GM12878 (cell line): Measurements from ENCODE around the gene PSMA8. TPM values are rescaled to one million over a fixed set of nuclear protein-coding genes. Genes with fewer than 3 reads are reported as not detected.

ENCODE experiments used
- ATAC-seq: fragments of 200-7000 bp; cut with Tn5 transposase; 3 replicates; pipeline ENCODE4 v1.9.1; 2020; ENCODE audit warnings: mild to moderate bottlenecking, moderate library complexity
- BruUV-seq: library from RNA; stranded (reverse); fragments of 400-500 nt; replicated peaks from 2 replicates; lab custom pipeline; 2021; lab: Mats Ljungman, UMichigan
- CTCF ChIA-PET: fragments of 300-600 bp; sonication (Branson Sonifier 250); formaldehyde crosslinking; extraction: SDS; loops from one replicate; lab custom pipeline; 2021; ENCODE audit warnings: inconsistent platforms; lab: Yijun Ruan, JAX
- POLR2A ChIA-PET: fragments of 350-600 bp; formaldehyde crosslinking; extraction: SDS; loops from one replicate; lab custom pipeline; 2021; ENCODE audit warnings: inconsistent platforms; lab: Charles Lee
- RAD21 ChIA-PET: fragments of 300-600 bp; sonication (Branson Sonifier 250); formaldehyde crosslinking; loops from one replicate; lab custom pipeline; 2023; ENCODE audit warnings: antibody characterized with exemption; ENCODE audit not compliant: unreplicated experiment; lab: Charles Lee
- SMC1A ChIA-PET: fragments of 300-600 bp; sonication (Branson Sonifier 250); formaldehyde crosslinking; loops from one replicate; lab custom pipeline; 2023; ENCODE audit not compliant: unreplicated experiment, uncharacterized antibody; lab: Charles Lee
- DNase-seq: peaks from one replicate; pipeline ENCODE4 v3.0.0-alpha.2; 2011; ENCODE audit warnings: low read depth, low spot score
- FAIRE-seq: peaks from 3 replicates; lab custom pipeline; 2011; peaks lifted over from hg19 to GRCh38; lab: Jason Lieb, UNC
- H2AFZ ChIP-seq: 2 replicates; pipeline ENCODE4 v1.6.0; 2011; ENCODE audit warnings: low read depth, low read length, control low read depth; ENCODE audit not compliant: control insufficient read depth
- H3K27ac ChIP-seq: 2 replicates; pipeline ENCODE4 v1.5.1; 2011; ENCODE audit warnings: control low read depth; ENCODE audit not compliant: control insufficient read depth, insufficient read depth
- H3K27me3 ChIP-seq, 2 experiments: replicated peaks in 1 of 2; 2 replicates each; pipeline versions ENCODE4 v1.6.0 to v1.6.1; 2011; ENCODE audit warnings: low read length in 1 of 2; ENCODE audit not compliant: control insufficient read depth in 2 of 2, insufficient read depth in 2 of 2
- H3K36me3 ChIP-seq, 2 experiments: 2 replicates each; pipeline ENCODE4 v1.5.1; 2011; ENCODE audit warnings: low read length in 1 of 2; ENCODE audit not compliant: control insufficient read depth in 2 of 2, insufficient read depth in 2 of 2
- H3K4me1 ChIP-seq: 2 replicates; pipeline ENCODE4 v1.6.1; 2011; ENCODE audit warnings: mild to moderate bottlenecking, low read length, moderate library complexity, mixed read lengths; ENCODE audit not compliant: control insufficient read depth, insufficient read depth
- H3K4me2 ChIP-seq: 2 replicates; pipeline ENCODE4 v1.6.0; 2011; ENCODE audit warnings: control low read depth; ENCODE audit not compliant: control insufficient read depth, insufficient read depth
- H3K4me3 ChIP-seq: fragments of 200-600 bp; sonication (generic); 2 replicates; pipeline ENCODE4 v1.5.1; 2016
- H3K79me2 ChIP-seq: 2 replicates; pipeline ENCODE4 v1.6.0; 2011; ENCODE audit warnings: low read length; ENCODE audit not compliant: control insufficient read depth, insufficient read depth
- H3K9ac ChIP-seq: 2 replicates; pipeline ENCODE4 v1.8.0; 2011; ENCODE audit warnings: low read length, control low read depth, mixed read lengths; ENCODE audit not compliant: control insufficient read depth, insufficient read depth
- H3K9me3 ChIP-seq: replicated peaks from 3 replicates; pipeline ENCODE4 v1.5.1; 2011; ENCODE audit warnings: mild to moderate bottlenecking, low read length; ENCODE audit not compliant: control insufficient read depth, insufficient read depth
- H4K20me1 ChIP-seq: 2 replicates; pipeline ENCODE4 v1.6.0; 2011; ENCODE audit not compliant: control insufficient read depth, insufficient read depth
- ATF7 ChIP-seq: fragments of 450-650 bp; IDR thresholded peaks from 2 replicates; pipeline ENCODE4 v1.6.1; 2016; ENCODE audit warnings: low read depth, mild to moderate bottlenecking
- CBX3 ChIP-seq: fragments of 200-600 bp; sonication (generic); IDR thresholded peaks from 2 replicates; pipeline ENCODE4 v1.6.1; 2016; ENCODE audit warnings: low read depth, borderline replicate concordance
- MTA2 ChIP-seq: fragments of 450-650 bp; IDR thresholded peaks from 2 replicates; pipeline ENCODE4 v1.6.1; 2016; ENCODE audit warnings: low read depth, mild to moderate bottlenecking, moderate library complexity
- MXI1 ChIP-seq: fragments of 150-350 bp; IDR thresholded peaks from 2 replicates; pipeline ENCODE4 v1.6.1; 2011; ENCODE audit warnings: low read depth, mild to moderate bottlenecking, inconsistent platforms, low read length, improper control_type of control experiment
- RFX5 ChIP-seq: IDR thresholded peaks from 2 replicates; pipeline ENCODE4 v1.6.1; 2011; ENCODE audit warnings: low read depth, low read length, improper control_type of control experiment
- SPI1 ChIP-seq: IDR thresholded peaks from 2 replicates; pipeline ENCODE4 v1.6.1; 2011; ENCODE audit warnings: low read depth, mild to moderate bottlenecking, low read length, moderate library complexity, borderline replicate concordance; ENCODE audit not compliant: insufficient read depth
- YBX1 ChIP-seq: fragments of 450-650 bp; IDR thresholded peaks from 2 replicates; pipeline ENCODE4 v1.6.1; 2016; ENCODE audit warnings: antibody characterized with exemption
- ZNF207 ChIP-seq: fragments of 450-650 bp; IDR thresholded peaks from 2 replicates; pipeline ENCODE4 v1.6.1; 2014; ENCODE audit warnings: antibody characterized with exemption, mild to moderate bottlenecking, borderline replicate concordance
- ZNF217 ChIP-seq: fragments of 450-650 bp; IDR thresholded peaks from 2 replicates; pipeline ENCODE4 v1.6.1; 2017; ENCODE audit warnings: antibody characterized with exemption, mild to moderate bottlenecking
- WGBS: methylation state at CpG from one replicate; pipeline ENCODE4 v1.1.6; 2016; ENCODE audit warnings: low lambda C conversion rate; ENCODE audit not compliant: insufficient replicate concordance, insufficient coverage; ENCODE audit errors: missing lambda C conversion rate; 5-methylcytosine and 5-hydroxymethylcytosine counted together
- in situ Hi-C: fragments of 300-500 bp; cut with MboI; formaldehyde crosslinking; loops from 9 replicates; pipeline ENCODE4 v1.14.3; 2018; ENCODE audit warnings: mixed read lengths
- intact Hi-C: fragments of 100-400 bp; cut with micrococcal nuclease; formaldehyde crosslinking; loops from one replicate; pipeline ENCODE4 v1.14.2; 2022; ENCODE audit not compliant: unreplicated experiment
- polyA plus RNA-seq, 11 experiments: library from polyadenylated mRNA; depleted of rRNA in 4 of 11; unstranded in 6 of 11; stranded (reverse) in 5 of 11; fragments of >200 nt; fragmentation: Nextera tagmentation in 4 of 11; fragmentation: Illumina TruSeq in 1 of 11; extraction: Ambion mirVana in 4 of 11; extraction: Trizol in 1 of 11; gene quantifications; 1 replicate in 1 of 11; 2 replicates in 10 of 11; pipeline versions ENCODE4 v1.2.1 to v1.2.3, GENCODE V29; 2011 to 2016; ENCODE audit warnings: inconsistent platforms in 2 of 11, missing spikeins in 2 of 11, low read depth in 1 of 11
- total RNA-seq, 4 experiments: library from RNA; depleted of rRNA in 3 of 4; stranded (reverse); fragments of >200 nt in 3 of 4; fragmentation: Illumina TruSeq in 1 of 4; extraction: Trizol in 1 of 4; gene quantifications; 2 replicates each; pipeline versions ENCODE4 v1.2.1 to v1.2.3, GENCODE V29; 2013 to 2021
- TF ChIP-seq, protein P1 (sequence below): fragments of 450-650 bp; IDR thresholded peaks from 2 replicates; pipeline ENCODE4 v1.6.1; 2018; ENCODE audit warnings: borderline replicate concordance, mild to moderate bottlenecking; ENCODE audit not compliant: partially characterized antibody
- TF ChIP-seq, protein P2 (sequence below): fragments of 450-650 bp; IDR thresholded peaks from 2 replicates; pipeline ENCODE4 v1.6.1; 2016; ENCODE audit warnings: mild to moderate bottlenecking, moderate library complexity, borderline replicate concordance

PSMA8 gene
- total and polyA plus RNA-seq, 10 of the 15 experiments (the other 5 are each of a cell fraction or from before 2014, with no cell fraction given): 0.07 to 0.15 (median 0.09) TPM; not detected in 6

DNA sequence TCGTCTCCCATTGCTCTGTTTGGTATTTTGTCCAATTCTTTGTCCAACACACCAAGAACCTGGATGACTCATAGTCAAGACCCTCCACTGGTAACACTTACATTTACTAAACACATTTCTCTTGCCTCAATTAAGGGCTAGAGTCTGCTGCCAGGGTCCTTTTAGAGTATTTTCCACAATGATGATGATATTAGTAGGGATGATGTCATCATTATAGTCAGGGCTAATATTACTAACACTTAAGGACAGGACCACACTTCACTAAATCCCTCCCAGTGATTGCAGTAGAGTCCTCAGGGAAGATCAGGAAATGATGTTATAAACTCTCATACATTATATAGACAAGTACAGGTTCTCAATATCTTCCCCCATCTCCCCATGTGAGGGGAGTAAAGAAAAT, 29.6 kb upstream of the PSMA8 start:
- H3K9ac ChIP-seq: no peak overlapping the region
- no peaks in the 10 kb centered on the region; the same call in 2 of the 3 replicates for H3K9me3 ChIP-seq
- ATAC-seq (no peak), DNase-seq (no peak), FAIRE-seq (no peak)
- POLR2A ChIA-PET: no interaction called here
- H3K79me2 ChIP-seq: no peaks in the 10 kb centered on the region
- RAD21 ChIA-PET: no interaction called here
- intact Hi-C loops (no loop called here), in situ Hi-C loops (no loop called here)
- H3K36me3 ChIP-seq: no peaks in the 10 kb centered on the region
- no peak overlapping the region for H3K4me3 ChIP-seq
- no peaks in the 10 kb centered on the region for H4K20me1 ChIP-seq
- BruUV-seq: no TSS peak
- H3K27me3 ChIP-seq: no peaks in the 10 kb centered on the region
- CTCF ChIA-PET: interaction anchor here (1.0 kb wide), 1 partner anchor 279 kb away, joined by 3 read pairs; no protein-coding TSS in a partner anchor
- H3K4me1 ChIP-seq: no peaks in the 10 kb centered on the region
- no peak overlapping the region for H2AFZ ChIP-seq
- WGBS: 100% methylated on average over 1 of the region's 1 CpG
- H3K27ac ChIP-seq: no peak overlapping the region
- no peak for TF ChIP-seq CBX3
- no peak for TF ChIP-seq ZNF207
- 0 out of 2 replicates have a peak, but pooled peaks have one; percentile 37 for TF ChIP-seq ATF7
- TF ChIP-seq, all 136 proteins: peak for 1
- H3K4me2 ChIP-seq: no peak overlapping the region
- SMC1A ChIA-PET: interaction anchor here (0.6 to 2.4 kb wide), 2 partner anchors 43 to 183 kb away, joined by 3 to 9 read pairs; no protein-coding TSS in a partner anchor

DNA sequence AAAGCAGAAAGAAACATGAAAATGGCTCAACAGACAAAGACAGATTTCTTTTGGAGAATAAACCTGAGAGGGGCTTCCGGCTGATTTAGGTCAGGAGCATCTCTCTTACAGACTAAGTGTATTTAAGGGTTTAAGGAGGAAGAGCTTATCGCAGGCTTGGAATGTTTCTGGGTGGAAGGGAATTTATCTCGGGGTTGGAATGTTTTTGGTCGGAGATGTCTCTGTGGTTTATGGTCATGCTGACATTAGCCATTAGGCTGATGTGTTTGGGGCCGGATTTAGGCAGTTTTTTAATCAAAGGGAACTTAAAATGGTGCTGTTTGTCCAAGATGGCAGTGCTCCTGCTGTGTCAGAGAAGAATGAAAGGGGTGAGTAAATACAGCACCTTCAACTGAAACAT, 14.4 kb upstream of the PSMA8 start:
- ATAC-seq: no peak
- DNase-seq: no peak
- no peak for TF ChIP-seq SPI1
- no peak for TF ChIP-seq ZNF217
- no peak for TF ChIP-seq YBX1
- TF ChIP-seq, protein P1, sequence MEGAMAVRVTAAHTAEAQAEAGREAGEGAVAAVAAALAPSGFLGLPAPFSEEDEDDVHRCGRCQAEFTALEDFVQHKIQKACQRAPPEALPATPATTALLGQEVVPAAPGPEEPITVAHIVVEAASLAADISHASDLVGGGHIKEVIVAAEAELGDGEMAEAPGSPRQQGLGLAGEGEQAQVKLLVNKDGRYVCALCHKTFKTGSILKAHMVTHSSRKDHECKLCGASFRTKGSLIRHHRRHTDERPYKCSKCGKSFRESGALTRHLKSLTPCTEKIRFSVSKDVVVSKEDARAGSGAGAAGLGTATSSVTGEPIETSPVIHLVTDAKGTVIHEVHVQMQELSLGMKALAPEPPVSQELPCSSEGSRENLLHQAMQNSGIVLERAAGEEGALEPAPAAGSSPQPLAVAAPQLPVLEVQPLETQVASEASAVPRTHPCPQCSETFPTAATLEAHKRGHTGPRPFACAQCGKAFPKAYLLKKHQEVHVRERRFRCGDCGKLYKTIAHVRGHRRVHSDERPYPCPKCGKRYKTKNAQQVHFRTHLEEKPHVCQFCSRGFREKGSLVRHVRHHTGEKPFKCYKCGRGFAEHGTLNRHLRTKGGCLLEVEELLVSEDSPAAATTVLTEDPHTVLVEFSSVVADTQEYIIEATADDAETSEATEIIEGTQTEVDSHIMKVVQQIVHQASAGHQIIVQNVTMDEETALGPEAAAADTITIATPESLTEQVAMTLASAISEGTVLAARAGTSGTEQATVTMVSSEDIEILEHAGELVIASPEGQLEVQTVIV: no peak
- TF ChIP-seq RFX5: no peak
- TF ChIP-seq MXI1: no peak
- TF ChIP-seq, protein P2, sequence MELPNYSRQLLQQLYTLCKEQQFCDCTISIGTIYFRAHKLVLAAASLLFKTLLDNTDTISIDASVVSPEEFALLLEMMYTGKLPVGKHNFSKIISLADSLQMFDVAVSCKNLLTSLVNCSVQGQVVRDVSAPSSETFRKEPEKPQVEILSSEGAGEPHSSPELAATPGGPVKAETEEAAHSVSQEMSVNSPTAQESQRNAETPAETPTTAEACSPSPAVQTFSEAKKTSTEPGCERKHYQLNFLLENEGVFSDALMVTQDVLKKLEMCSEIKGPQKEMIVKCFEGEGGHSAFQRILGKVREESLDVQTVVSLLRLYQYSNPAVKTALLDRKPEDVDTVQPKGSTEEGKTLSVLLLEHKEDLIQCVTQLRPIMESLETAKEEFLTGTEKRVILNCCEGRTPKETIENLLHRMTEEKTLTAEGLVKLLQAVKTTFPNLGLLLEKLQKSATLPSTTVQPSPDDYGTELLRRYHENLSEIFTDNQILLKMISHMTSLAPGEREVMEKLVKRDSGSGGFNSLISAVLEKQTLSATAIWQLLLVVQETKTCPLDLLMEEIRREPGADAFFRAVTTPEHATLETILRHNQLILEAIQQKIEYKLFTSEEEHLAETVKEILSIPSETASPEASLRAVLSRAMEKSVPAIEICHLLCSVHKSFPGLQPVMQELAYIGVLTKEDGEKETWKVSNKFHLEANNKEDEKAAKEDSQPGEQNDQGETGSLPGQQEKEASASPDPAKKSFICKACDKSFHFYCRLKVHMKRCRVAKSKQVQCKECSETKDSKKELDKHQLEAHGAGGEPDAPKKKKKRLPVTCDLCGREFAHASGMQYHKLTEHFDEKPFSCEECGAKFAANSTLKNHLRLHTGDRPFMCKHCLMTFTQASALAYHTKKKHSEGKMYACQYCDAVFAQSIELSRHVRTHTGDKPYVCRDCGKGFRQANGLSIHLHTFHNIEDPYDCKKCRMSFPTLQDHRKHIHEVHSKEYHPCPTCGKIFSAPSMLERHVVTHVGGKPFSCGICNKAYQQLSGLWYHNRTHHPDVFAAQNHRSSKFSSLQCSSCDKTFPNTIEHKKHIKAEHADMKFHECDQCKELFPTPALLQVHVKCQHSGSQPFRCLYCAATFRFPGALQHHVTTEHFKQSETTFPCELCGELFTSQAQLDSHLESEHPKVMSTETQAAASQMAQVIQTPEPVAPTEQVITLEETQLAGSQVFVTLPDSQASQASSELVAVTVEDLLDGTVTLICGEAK: no peak
- TF ChIP-seq MTA2: no peak

More for the DNA sequence above, 14.4 kb upstream of the PSMA8 start:
- H3K4me1 ChIP-seq: no peaks in the 10 kb centered on the region
- H3K27ac ChIP-seq: no peak overlapping the region
- RAD21 ChIA-PET: no interaction called here
- no peaks in the 10 kb centered on the region for H3K79me2 ChIP-seq
- H3K9ac ChIP-seq: no peak overlapping the region
- no peaks in the 10 kb centered on the region for H3K36me3 ChIP-seq
- H2AFZ ChIP-seq: no peak overlapping the region
- H4K20me1 ChIP-seq: no peaks in the 10 kb centered on the region
- 40% methylated on average over 5 of the region's 5 CpGs for WGBS
- intact Hi-C loops: no loop called here
- POLR2A ChIA-PET: interaction anchor here (1.0 kb wide), 1 partner anchor 9 kb away, joined by 3 read pairs; no protein-coding TSS in a partner anchor
- CTCF ChIA-PET: no interaction called here
- no peak for FAIRE-seq
- H3K9me3 ChIP-seq: no peaks in the 10 kb centered on the region
- no TSS peak for BruUV-seq
- H3K4me3 ChIP-seq: no peak overlapping the region
- in situ Hi-C loops: no loop called here
- no peak overlapping the region for H3K4me2 ChIP-seq
- no peaks in the 10 kb centered on the region; a peak in 1 of 4 replicates for H3K27me3 ChIP-seq
- SMC1A ChIA-PET: interaction anchor here (1.2 to 1.8 kb wide), 3 partner anchors 14 to 19 kb away, joined by 3 to 5 read pairs (median 4); no protein-coding TSS in a partner anchor
